Measurements from ENCODE around the gene TSEN34.
A peak's percentile ranks its signal among the peaks of the same experiment; 100 is the strongest.

Gene TSEN34

GRCh38 chr19:54191011-54191810, at the start of gene TSEN34:
Gene TSEN34 (plus strand): TSS chr19:54191308. CDS start chr19:54191365, 57 bp downstream.
- peak; percentile 76 to 87 for DNase-seq

- DNase-seq: no peak
Observed at GRCh38 chr19:54141356-54141755, 49.8 kb upstream of the TSEN34 start.

GRCh38 chr19:54142166-54142780, 48.8 kb upstream of the TSEN34 start:
- DNase-seq: no peak

GRCh38 chr19:54145541-54146158, 45.5 kb upstream of the TSEN34 start:
- no peak for DNase-seq

- no peak for DNase-seq
Observed at GRCh38 chr19:54147676-54148075, 43.4 kb upstream of the TSEN34 start.

- no peak for DNase-seq
Observed at GRCh38 chr19:54148158-54148557, 43.0 kb upstream of the TSEN34 start.

- no peak for DNase-seq
Observed at GRCh38 chr19:54149021-54149812, 41.9 kb upstream of the TSEN34 start.

- DNase-seq: no peak
Observed at GRCh38 chr19:54151362-54152035, 39.6 kb upstream of the TSEN34 start.

- no peak for DNase-seq
Observed at GRCh38 chr19:54152267-54152666, 38.8 kb upstream of the TSEN34 start.

- DNase-seq: no peak
Observed at GRCh38 chr19:54152878-54153524, 38.1 kb upstream of the TSEN34 start.

GRCh38 chr19:54153731-54154326, 37.3 kb upstream of the TSEN34 start:
- DNase-seq: no peak

- no peak for DNase-seq
Observed at GRCh38 chr19:54154603-54155345, 36.3 kb upstream of the TSEN34 start.

GRCh38 chr19:54155694-54156093, 35.4 kb upstream of the TSEN34 start:
- DNase-seq: no peak

GRCh38 chr19:54156490-54156889, 34.6 kb upstream of the TSEN34 start:
- DNase-seq: no peak

- DNase-seq: no peak
Observed at GRCh38 chr19:54156953-54157352, 34.2 kb upstream of the TSEN34 start.

- DNase-seq: no peak
Observed at GRCh38 chr19:54158812-54159351, 32.2 kb upstream of the TSEN34 start.

- peak; percentile 100 for DNase-seq
Observed at GRCh38 chr19:54159352-54160181, 31.5 kb upstream of the TSEN34 start, which contains the start of gene LENG1. Gene LENG1 (minus strand): TSS chr19:54159721. CDS start chr19:54159695, 26 bp downstream.

GRCh38 chr19:54160182-54160811, 30.8 kb upstream of the TSEN34 start:
- peak in 1 of 2 experiments; percentile 65 for DNase-seq

- no peak for DNase-seq
Observed at GRCh38 chr19:54160854-54161253, 30.3 kb upstream of the TSEN34 start.
